Caco-2 (cell line): Measurements from ENCODE around the gene DMRTA2. TPM values are rescaled to one million over a fixed set of nuclear protein-coding genes. Genes with fewer than 3 reads are reported as not detected.

Source experiments
- Bru-seq: library from RNA; stranded (reverse); fragments of 400-500 nt; gene quantifications from one replicate; lab custom pipeline; 2021; lab: Mats Ljungman, UMichigan
- BruChase-seq, 2 experiments: library from RNA; stranded (reverse); fragments of 400-500 nt; gene quantifications; one replicate each; lab custom pipeline; 2021; lab: Mats Ljungman, UMichigan
- BruUV-seq: library from RNA; stranded (reverse); fragments of 400-500 nt; replicated peaks from 2 replicates; lab custom pipeline; 2021; lab: Mats Ljungman, UMichigan
- CTCF ChIA-PET: fragments of 300-600 bp; sonication (Branson Sonifier 250); formaldehyde crosslinking; loops from one replicate; lab custom pipeline; 2022; ENCODE audit warnings: antibody characterized with exemption; lab: Charles Lee
- POLR2A ChIA-PET: fragments of 300-600 bp; sonication (Branson Sonifier 250); formaldehyde crosslinking; loops from one replicate; lab custom pipeline; 2022; ENCODE audit warnings: antibody characterized with exemption; lab: Charles Lee
- DNase-seq, 2 experiments: peaks; one replicate each; pipeline versions ENCODE4 v3.0.0 to v3.0.0-alpha.2; 2020 to 2022
- H3K27me3 ChIP-seq: replicated peaks from 2 replicates; pipeline ENCODE4 v1.6.0; 2011; ENCODE audit warnings: low read length; ENCODE audit not compliant: control insufficient read depth, insufficient read depth
- H3K36me3 ChIP-seq: 2 replicates; pipeline ENCODE4 v1.5.1; 2011; ENCODE audit warnings: low read length; ENCODE audit not compliant: control insufficient read depth, insufficient read depth
- H3K4me1 ChIP-seq: fragments of 250-450 bp; sonication (Bioruptor Pico); 2 replicates; pipeline ENCODE4 v1.5.1; 2020; ENCODE audit warnings: mild to moderate bottlenecking
- H3K4me3 ChIP-seq: 2 replicates; pipeline ENCODE4 v1.5.1; 2011; ENCODE audit warnings: low read depth, mild to moderate bottlenecking, control low read depth, low read length
- H3K9me3 ChIP-seq: fragments of 250-450 bp; sonication (Bioruptor Pico); 2 replicates; pipeline ENCODE4 v1.5.1; 2020; ENCODE audit warnings: mild to moderate bottlenecking, moderate library complexity
- H3K27ac Mint-ChIP-seq: one replicate; pipeline ENCODE4 v1.8.0; 2022; ENCODE audit warnings: mixed read lengths; ENCODE audit not compliant: unreplicated experiment
- H3K27me3 Mint-ChIP-seq: one replicate; pipeline ENCODE4 v1.8.0; 2022; ENCODE audit warnings: mixed read lengths; ENCODE audit not compliant: insufficient read depth, unreplicated experiment
- H3K36me3 Mint-ChIP-seq: one replicate; pipeline ENCODE4 v1.8.0; 2022; ENCODE audit warnings: mild to moderate bottlenecking, mixed read lengths; ENCODE audit not compliant: insufficient read depth, unreplicated experiment
- H3K4me1 Mint-ChIP-seq: one replicate; pipeline ENCODE4 v1.8.0; 2022; ENCODE audit warnings: low read depth, mixed read lengths; ENCODE audit not compliant: unreplicated experiment
- H3K4me3 Mint-ChIP-seq: one replicate; pipeline ENCODE4 v1.8.0; 2022; ENCODE audit warnings: mild to moderate bottlenecking, moderate library complexity, mixed read lengths; ENCODE audit not compliant: unreplicated experiment
- H3K9me3 Mint-ChIP-seq: one replicate; pipeline ENCODE4 v1.8.0; 2022; ENCODE audit warnings: mixed read lengths; ENCODE audit not compliant: unreplicated experiment
- intact Hi-C: fragments of 100-400 bp; cut with micrococcal nuclease; formaldehyde crosslinking; loops from one replicate; pipeline ENCODE4 v1.10.0; 2022; ENCODE audit not compliant: unreplicated experiment
- long read RNA-seq: library from polyadenylated mRNA; stranded (forward); transcript quantifications from one replicate; pipeline ENCODE4 v2.0.0, GENCODE V29; 2022
- total RNA-seq: library from RNA; stranded (reverse); gene quantifications from 2 replicates; pipeline ENCODE4 v1.2.3, GENCODE V29; 2022
- TF ChIP-seq, protein P1 (sequence below), 2 experiments: fragments of 200-600 bp in 1 of 2; IDR thresholded peaks; 1 replicate in 1 of 2; 2 replicates in 1 of 2; pipeline versions ENCODE4 v1.5.1 to v1.8.0; 2011 to 2022; ENCODE audit warnings: antibody characterized with exemption in 1 of 2, control low read depth in 1 of 2, inconsistent platforms in 1 of 2, low read depth in 1 of 2, low read length in 1 of 2, mild to moderate bottlenecking in 1 of 2, moderate library complexity in 1 of 2; ENCODE audit not compliant: insufficient read depth in 1 of 2, severe bottlenecking in 1 of 2, unreplicated experiment in 1 of 2

The DMRTA2 gene
- total RNA-seq (3.1 and 3.4 TPM in 2 replicates), Bru-seq, nascent RNA (percentile 41 among the genes with signal in this experiment), BruChase-seq, experiment 1, labeled RNA remaining after a 2-hour chase (percentile 55 among the genes with signal in this experiment), BruChase-seq, experiment 2, labeled RNA remaining after a 6-hour chase (percentile 34 among the genes with signal in this experiment)
- long read RNA-seq, partial matches to known transcripts: 5 of 13 reads
- long read RNA-seq, other reads (novel, unspliced or antisense): 3 of 13 reads

DNA sequence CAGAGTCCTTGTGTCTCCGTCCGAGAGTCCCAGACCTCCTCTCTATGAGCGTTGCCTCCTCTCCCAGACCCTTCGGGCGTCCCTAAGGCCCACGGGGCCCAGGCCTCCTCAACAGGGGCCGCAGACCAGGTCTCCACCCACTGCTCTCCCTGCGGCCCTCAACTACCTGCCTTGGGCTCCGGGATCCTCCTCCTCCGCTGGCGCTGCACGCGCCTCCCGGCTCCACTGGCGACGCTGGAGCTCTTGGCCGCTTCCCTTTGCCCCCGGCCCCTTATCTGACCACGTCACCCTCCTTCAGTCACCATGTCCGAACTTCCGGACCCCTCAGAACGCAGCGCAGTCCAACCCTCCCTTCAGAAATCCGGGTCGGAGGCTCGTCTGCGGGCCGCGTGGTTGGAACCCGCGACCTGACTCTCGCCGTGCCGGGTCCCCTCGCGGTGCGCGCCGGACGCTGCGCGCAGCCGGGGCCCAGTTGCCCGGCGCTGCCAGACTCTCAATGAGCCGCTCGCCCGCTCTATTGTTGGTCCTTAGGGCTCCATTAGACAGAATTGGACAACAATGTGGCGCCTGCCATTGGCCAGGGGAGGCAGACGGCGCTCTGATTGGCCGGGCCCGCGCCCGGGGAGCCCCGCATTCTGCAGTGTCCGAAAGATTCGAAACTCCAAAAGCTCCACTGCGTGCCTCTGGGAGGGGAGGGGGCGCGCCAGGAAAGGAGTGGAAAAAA is at the start of gene DMRTA2:
Gene DMRTA2, minus strand, starts transcription at position 498 of the 724 bp plus-strand sequence. CDS start 1,907 bp downstream, outside the sequence.
- Mint-ChIP-seq H3K27ac (peak within 1 kb of the TSS; percentile 91), H3K36me3 (peaks cover 22% of the 10 kb centered on the region), H3K9me3 (no peaks in the 10 kb centered on the region), H3K4me3 (peak within 1 kb of the TSS; percentile 72), H3K27me3 (peaks cover 21% of the 10 kb centered on the region), H3K4me1 (peaks cover 6% of the 10 kb centered on the region)
- Histone ChIP-seq H3K27me3 (peaks cover 3% of the 10 kb centered on the region; the same call in 1 of the 2 replicates), H3K36me3 (no peaks in the 10 kb centered on the region), H3K4me3 (peak within 1 kb of the TSS; percentile 53), H3K4me1 (no peaks in the 10 kb centered on the region), H3K9me3 (no peaks in the 10 kb centered on the region)
- intact Hi-C loops: loop anchor here (2.0 to 10.0 kb wide), 2 partner anchors 54 to 122 kb away; no protein-coding TSS in a partner anchor
- TF ChIP-seq, protein P1, sequence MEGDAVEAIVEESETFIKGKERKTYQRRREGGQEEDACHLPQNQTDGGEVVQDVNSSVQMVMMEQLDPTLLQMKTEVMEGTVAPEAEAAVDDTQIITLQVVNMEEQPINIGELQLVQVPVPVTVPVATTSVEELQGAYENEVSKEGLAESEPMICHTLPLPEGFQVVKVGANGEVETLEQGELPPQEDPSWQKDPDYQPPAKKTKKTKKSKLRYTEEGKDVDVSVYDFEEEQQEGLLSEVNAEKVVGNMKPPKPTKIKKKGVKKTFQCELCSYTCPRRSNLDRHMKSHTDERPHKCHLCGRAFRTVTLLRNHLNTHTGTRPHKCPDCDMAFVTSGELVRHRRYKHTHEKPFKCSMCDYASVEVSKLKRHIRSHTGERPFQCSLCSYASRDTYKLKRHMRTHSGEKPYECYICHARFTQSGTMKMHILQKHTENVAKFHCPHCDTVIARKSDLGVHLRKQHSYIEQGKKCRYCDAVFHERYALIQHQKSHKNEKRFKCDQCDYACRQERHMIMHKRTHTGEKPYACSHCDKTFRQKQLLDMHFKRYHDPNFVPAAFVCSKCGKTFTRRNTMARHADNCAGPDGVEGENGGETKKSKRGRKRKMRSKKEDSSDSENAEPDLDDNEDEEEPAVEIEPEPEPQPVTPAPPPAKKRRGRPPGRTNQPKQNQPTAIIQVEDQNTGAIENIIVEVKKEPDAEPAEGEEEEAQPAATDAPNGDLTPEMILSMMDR (IDR thresholded peaks at IDR 0.05; ENCODE audit: insufficient read depth in 1 of 2, low read depth in 1 of 2, low read length in 1 of 2, severe bottlenecking in 1 of 2, unreplicated experiment in 1 of 2): no peak
- no TSS peak for BruUV-seq
- peak; percentile 71 to 74 for DNase-seq
- POLR2A ChIA-PET: no interaction called here
- CTCF ChIA-PET: no interaction called here

DNA sequence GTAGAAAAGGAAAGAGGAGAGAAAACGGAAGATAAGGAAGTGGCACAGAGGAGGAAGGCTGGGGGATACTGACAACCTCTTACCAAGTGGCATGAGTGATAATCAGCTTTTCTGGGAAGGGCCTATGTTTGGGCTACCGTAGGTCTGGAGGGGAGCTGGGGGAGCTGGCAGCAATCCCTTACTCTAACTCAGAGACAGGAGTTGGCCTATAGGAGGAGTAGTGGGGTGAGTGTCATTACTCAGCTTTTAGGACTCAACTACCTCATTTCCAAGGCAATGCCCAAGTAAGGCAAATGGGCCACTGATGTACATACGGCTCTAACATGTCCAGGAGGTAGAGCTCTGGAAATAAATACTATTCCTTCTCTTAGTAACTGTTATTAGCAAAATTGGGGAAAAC is 48.7 kb upstream of the DMRTA2 start:
- H3K36me3 Mint-ChIP-seq: peaks cover 13% of the 10 kb centered on the region
- Histone ChIP-seq H3K4me3 (no peak overlapping the region), H3K27me3 (no peaks in the 10 kb centered on the region), H3K36me3 (no peaks in the 10 kb centered on the region; the same call in 1 of the 2 replicates), H3K4me1 (peaks cover 17% of the 10 kb centered on the region), H3K9me3 (no peaks in the 10 kb centered on the region)
- no peak overlapping the region for H3K27ac Mint-ChIP-seq
- H3K27me3 Mint-ChIP-seq: no peaks in the 10 kb centered on the region
- DNase-seq: no peak
- ChIA-PET POLR2A (no interaction called here), CTCF (interaction anchor here (0.7 kb wide), 1 partner anchor 149 kb away, joined by 3 read pairs; no protein-coding TSS in a partner anchor)
- H3K9me3 Mint-ChIP-seq: no peaks in the 10 kb centered on the region
- H3K4me1 Mint-ChIP-seq: no peaks in the 10 kb centered on the region
- H3K4me3 Mint-ChIP-seq: no peak overlapping the region
- no TSS peak for BruUV-seq
- intact Hi-C loops: no loop called here
- TF ChIP-seq, protein P1 (IDR thresholded peaks at IDR 0.05; ENCODE audit: insufficient read depth in 1 of 2, low read depth in 1 of 2, low read length in 1 of 2, severe bottlenecking in 1 of 2, unreplicated experiment in 1 of 2): no peak

DNA sequence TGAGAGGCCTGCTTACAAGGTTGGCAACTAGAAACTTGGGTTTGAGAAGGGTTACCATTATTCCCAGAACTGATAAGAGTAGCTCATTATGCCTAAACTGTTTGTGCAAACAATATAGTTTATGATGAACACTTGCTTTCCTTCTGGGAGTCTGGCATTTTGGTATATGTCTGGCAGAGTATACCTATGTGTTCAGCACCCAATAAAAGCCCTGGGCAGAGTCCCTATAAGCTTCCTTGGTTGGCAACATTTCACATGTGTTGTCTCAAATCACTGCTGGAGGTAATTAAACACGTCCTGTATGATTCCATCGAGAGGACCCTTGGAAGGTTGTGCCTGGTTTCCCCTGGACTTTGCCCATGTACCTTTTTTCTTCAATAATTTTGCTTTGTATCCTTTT is 39.7 kb upstream of the DMRTA2 start:
- Histone ChIP-seq H3K36me3 (no peaks in the 10 kb centered on the region), H3K9me3 (no peaks in the 10 kb centered on the region), H3K4me1 (no peaks in the 10 kb centered on the region), H3K27me3 (no peaks in the 10 kb centered on the region), H3K4me3 (no peak overlapping the region)
- intact Hi-C loops: no loop called here
- Mint-ChIP-seq H3K4me1 (no peaks in the 10 kb centered on the region), H3K27me3 (no peaks in the 10 kb centered on the region), H3K27ac (no peak overlapping the region), H3K36me3 (no peaks in the 10 kb centered on the region), H3K9me3 (no peaks in the 10 kb centered on the region), H3K4me3 (no peak overlapping the region)
- no TSS peak for BruUV-seq
- ChIA-PET POLR2A (no interaction called here), CTCF (no interaction called here)
- TF ChIP-seq, protein P1 (IDR thresholded peaks at IDR 0.05; ENCODE audit: insufficient read depth in 1 of 2, low read depth in 1 of 2, low read length in 1 of 2, severe bottlenecking in 1 of 2, unreplicated experiment in 1 of 2): no peak
- DNase-seq: no peak
